ENCODE measurements around the gene C12orf76.
"Not testable (repeated sequence)": the region's sequence is repeated elsewhere in the genome, so short reads cannot be mapped to it uniquely, and the experiment has no call there.

The C12orf76 gene

GRCh38 chr12:110073049-110073831 lies 24.9 kb upstream of the C12orf76 start:
- Mint-ChIP-seq H3K4me1 (peaks cover 35% of the 10 kb centered on the region), H3K27me3 (peaks cover 3% of the 10 kb centered on the region)
- peak; percentile 58 for ATAC-seq

GRCh38 chr12:110072636-110073035 lies 24.3 kb upstream of the C12orf76 start:
- H3K27me3 Mint-ChIP-seq; DNase-seq; ATAC-seq; H3K9me3 Mint-ChIP-seq; H3K36me3 Mint-ChIP-seq (ENCODE audit: low read depth); H3K27ac Mint-ChIP-seq: not testable (repeated sequence)
- H3K4me3 Mint-ChIP-seq: peak overlapping the region; percentile 85
- H3K4me1 Mint-ChIP-seq: peaks cover 31% of the 10 kb centered on the region

More at GRCh38 chr12:110073049-110073831, 24.9 kb upstream of the C12orf76 start:
- DNase-seq: peak; percentile 36
- no peaks in the 10 kb centered on the region for H3K9me3 Mint-ChIP-seq
- peak overlapping the region; percentile 85 for H3K4me3 Mint-ChIP-seq
- peak overlapping the region; percentile 82 for H3K27ac Mint-ChIP-seq
- no peaks in the 10 kb centered on the region for H3K36me3 Mint-ChIP-seq (ENCODE audit: low read depth)

GRCh38 chr12:110071967-110072366 lies 23.6 kb upstream of the C12orf76 start:
- Mint-ChIP-seq H3K27me3 (peaks cover 3% of the 10 kb centered on the region), H3K9me3 (no peaks in the 10 kb centered on the region), H3K4me1 (peaks cover 29% of the 10 kb centered on the region), H3K36me3 (ENCODE audit: low read depth) (no peaks in the 10 kb centered on the region), H3K4me3 (peak overlapping the region; percentile 33), H3K27ac (no peak overlapping the region)
- no peak for ATAC-seq
- DNase-seq: no peak

- peaks cover 3% of the 10 kb centered on the region for H3K27me3 Mint-ChIP-seq
- no peak overlapping the region for H3K4me3 Mint-ChIP-seq
- H3K36me3 Mint-ChIP-seq (ENCODE audit: low read depth): no peaks in the 10 kb centered on the region
- H3K4me1 Mint-ChIP-seq: peaks cover 29% of the 10 kb centered on the region
- no peaks in the 10 kb centered on the region for H3K9me3 Mint-ChIP-seq
- no peak for ATAC-seq
- no peak overlapping the region for H3K27ac Mint-ChIP-seq
- no peak for DNase-seq
These were observed 23.2 kb upstream of the C12orf76 start for GRCh38 chr12:110071504-110071903.

- Mint-ChIP-seq H3K27me3 (peaks cover 3% of the 10 kb centered on the region), H3K36me3 (ENCODE audit: low read depth) (no peaks in the 10 kb centered on the region), H3K4me1 (peaks cover 26% of the 10 kb centered on the region), H3K4me3 (no peak overlapping the region), H3K27ac (no peak overlapping the region), H3K9me3 (no peaks in the 10 kb centered on the region)
- DNase-seq (no peak), ATAC-seq (no peak)
These were observed 20.3 kb upstream of the C12orf76 start for GRCh38 chr12:110068654-110069053.

GRCh38 chr12:110068115-110068514 lies 19.8 kb upstream of the C12orf76 start:
- DNase-seq; H3K36me3 Mint-ChIP-seq (ENCODE audit: low read depth); H3K9me3 Mint-ChIP-seq; H3K4me3 Mint-ChIP-seq; ATAC-seq; H3K27me3 Mint-ChIP-seq; H3K27ac Mint-ChIP-seq: not testable (repeated sequence)
- peaks cover 21% of the 10 kb centered on the region for H3K4me1 Mint-ChIP-seq

GRCh38 chr12:110067531-110067930 lies 19.2 kb upstream of the C12orf76 start:
- H3K9me3 Mint-ChIP-seq: no peaks in the 10 kb centered on the region
- H3K4me3 Mint-ChIP-seq: no peak overlapping the region
- no peaks in the 10 kb centered on the region for H3K36me3 Mint-ChIP-seq (ENCODE audit: low read depth)
- no peak overlapping the region for H3K27ac Mint-ChIP-seq
- no peak for DNase-seq
- H3K4me1 Mint-ChIP-seq: peaks cover 16% of the 10 kb centered on the region
- ATAC-seq: no peak
- no peaks in the 10 kb centered on the region for H3K27me3 Mint-ChIP-seq

- DNase-seq: no peak
- peak; percentile 59 for ATAC-seq
- H3K27ac Mint-ChIP-seq: peak overlapping the region; percentile 44
These were observed 17.2 kb upstream of the C12orf76 start for GRCh38 chr12:110065540-110065939.

GRCh38 chr12:110062241-110062640 lies 13.9 kb upstream of the C12orf76 start:
- DNase-seq (no peak), ATAC-seq (no peak)
- Mint-ChIP-seq H3K4me1 (peaks cover 25% of the 10 kb centered on the region), H3K27me3 (no peaks in the 10 kb centered on the region), H3K9me3 (no peaks in the 10 kb centered on the region), H3K27ac (no peak overlapping the region), H3K36me3 (ENCODE audit: low read depth) (no peaks in the 10 kb centered on the region), H3K4me3 (no peak overlapping the region)

More at GRCh38 chr12:110065540-110065939, 17.2 kb upstream of the C12orf76 start:
- Mint-ChIP-seq H3K36me3 (ENCODE audit: low read depth) (no peaks in the 10 kb centered on the region), H3K27me3 (no peaks in the 10 kb centered on the region), H3K4me1 (peaks cover 14% of the 10 kb centered on the region), H3K9me3 (no peaks in the 10 kb centered on the region), H3K4me3 (no peak overlapping the region)

GRCh38 chr12:110059651-110060000 lies 11.3 kb upstream of the C12orf76 start:
- no peaks in the 10 kb centered on the region for H3K27me3 Mint-ChIP-seq
- no peak overlapping the region for H3K27ac Mint-ChIP-seq
- DNase-seq: no peak
- ATAC-seq: no peak
- H3K36me3 Mint-ChIP-seq (ENCODE audit: low read depth): peaks cover 2% of the 10 kb centered on the region
- H3K4me3 Mint-ChIP-seq: no peak overlapping the region
- H3K4me1 Mint-ChIP-seq: peaks cover 40% of the 10 kb centered on the region
- H3K9me3 Mint-ChIP-seq: no peaks in the 10 kb centered on the region

GRCh38 chr12:110058875-110059615 lies 10.7 kb upstream of the C12orf76 start:
- Mint-ChIP-seq H3K9me3 (no peaks in the 10 kb centered on the region), H3K4me3 (no peak overlapping the region), H3K27ac (no peak overlapping the region), H3K36me3 (ENCODE audit: low read depth) (peaks cover 2% of the 10 kb centered on the region), H3K4me1 (peaks cover 40% of the 10 kb centered on the region), H3K27me3 (no peaks in the 10 kb centered on the region)
- ATAC-seq (no peak), DNase-seq (no peak)

GRCh38 chr12:110056643-110057042 lies 8.3 kb upstream of the C12orf76 start:
- not testable (repeated sequence) for H3K36me3 Mint-ChIP-seq (ENCODE audit: low read depth); ATAC-seq; H3K9me3 Mint-ChIP-seq; H3K4me3 Mint-ChIP-seq; H3K27ac Mint-ChIP-seq; DNase-seq; H3K27me3 Mint-ChIP-seq
- H3K4me1 Mint-ChIP-seq: peaks cover 40% of the 10 kb centered on the region

GRCh38 chr12:110055375-110056352 lies 7.3 kb upstream of the C12orf76 start:
- not testable (repeated sequence) for H3K4me3 Mint-ChIP-seq; H3K27me3 Mint-ChIP-seq; DNase-seq; H3K36me3 Mint-ChIP-seq (ENCODE audit: low read depth); H3K9me3 Mint-ChIP-seq; H3K27ac Mint-ChIP-seq
- peak; percentile 44 for ATAC-seq
- peaks cover 39% of the 10 kb centered on the region for H3K4me1 Mint-ChIP-seq

- ATAC-seq: no peak
- peaks cover 50% of the 10 kb centered on the region for H3K4me1 Mint-ChIP-seq
- no peaks in the 10 kb centered on the region for H3K36me3 Mint-ChIP-seq (ENCODE audit: low read depth)
- H3K27me3 Mint-ChIP-seq: no peaks in the 10 kb centered on the region
- no peaks in the 10 kb centered on the region for H3K9me3 Mint-ChIP-seq
- H3K4me3 Mint-ChIP-seq: no peak overlapping the region
- no peak for DNase-seq
- H3K27ac Mint-ChIP-seq: no peak overlapping the region
These were observed 2.6 kb upstream of the C12orf76 start for GRCh38 chr12:110050927-110051326.
